Transverse colon (tissue), 4 donors: ENCODE data around the gene CYB561D2. TPM values are rescaled to one million over a fixed set of nuclear protein-coding genes. Genes with fewer than 3 reads are reported as not detected.
A peak's percentile ranks its signal among the peaks of the same experiment; 100 is the strongest.

Source experiments
- DNase-seq: peaks from one replicate; pipeline ENCODE4 v3.0.0-alpha.2; 2019
- H3K27ac ChIP-seq, 4 donors: fragments of 200-600 bp; sonication (generic); 2 replicates each; pipeline ENCODE4 v1.5.1; 2016 to 2018; ENCODE audit warnings: inconsistent platforms in 4 of 4
- H3K27me3 ChIP-seq: fragments of 200-600 bp; sonication (generic); 2 replicates; pipeline ENCODE4 v1.5.1; 2017; ENCODE audit warnings: inconsistent platforms
- H3K36me3 ChIP-seq, 4 donors: fragments of 200-600 bp; sonication (generic); 2 replicates each; pipeline ENCODE4 v1.5.1; 2017 to 2019; ENCODE audit warnings: inconsistent platforms in 4 of 4
- H3K4me1 ChIP-seq, 4 donors: fragments of 200-600 bp; sonication (generic); 2 replicates each; pipeline ENCODE4 v1.5.1; 2017 to 2020; ENCODE audit warnings: inconsistent platforms in 4 of 4
- H3K4me3 ChIP-seq, 4 donors: fragments of 200-600 bp; sonication (generic); 1 replicate in 1 of 4; 2 replicates in 3 of 4; pipeline versions ENCODE4 v1.5.1 to v1.6.1; 2017 to 2019; ENCODE audit warnings: inconsistent platforms in 4 of 4
- H3K9me3 ChIP-seq, 2 donors: fragments of 200-600 bp; sonication (generic); 2 replicates each; pipeline ENCODE4 v1.5.1; 2017 to 2019; ENCODE audit warnings: inconsistent platforms in 2 of 2
- EP300 ChIP-seq: sonication (generic); formaldehyde crosslinking; IDR thresholded peaks from one replicate; pipeline ENCODE4 v1.6.1; 2017; ENCODE audit warnings: antibody characterized with exemption, low read depth
- POLR2A ChIP-seq: fragments of 450-650 bp; IDR thresholded peaks from one replicate; pipeline ENCODE4 v1.6.1; 2016; ENCODE audit warnings: antibody characterized with exemption, mild to moderate bottlenecking, moderate library complexity
- POLR2AphosphoS5 ChIP-seq, 3 donors: sonication (generic); formaldehyde crosslinking; IDR thresholded peaks; one replicate each; pipeline ENCODE4 v1.6.1; 2016; ENCODE audit warnings: antibody characterized with exemption in 3 of 3
- WGBS, 2 donors: methylation state at CpG; one replicate each; pipeline ENCODE4 v1.1.5; 2018; ENCODE audit warnings: low coverage in 1 of 2; 5-methylcytosine and 5-hydroxymethylcytosine counted together
- in situ Hi-C, 4 donors: fragments of 200-750 bp; cut with MboI; loops; one replicate each; pipeline versions ENCODE4 v1.15.0 to v1.15.1; 2017; ENCODE audit warnings: low sequenced_read_pairs in 3 of 4, low pct_ligation_motif_present in 1 of 4, low pct_unique_long_range_greater_than_20kb in 1 of 4
- intact Hi-C: fragments of 100-400 bp; cut with DNase I; formaldehyde crosslinking; loops from one replicate; pipeline ENCODE4 v1.15.1; 2023; ENCODE audit warnings: low total_unique reads
- total RNA-seq, 4 donors: library from RNA; depleted of rRNA; stranded (reverse); fragments of >200 nt; gene quantifications; one replicate each; pipeline ENCODE4 v1.1.0, GENCODE V29; 2016
- TF ChIP-seq, protein P1 (sequence below), 5 experiments: fragments of 200-600 bp in 3 of 5; fragments of 450-650 bp in 2 of 5; sonication (generic) in 3 of 5; IDR thresholded peaks; 1 replicate in 2 of 5; 2 replicates in 3 of 5; pipeline ENCODE4 v1.5.1; 2016 to 2017; ENCODE audit warnings: antibody characterized with exemption in 5 of 5, inconsistent platforms in 3 of 5, mild to moderate bottlenecking in 2 of 5, moderate library complexity in 1 of 5

CYB561D2 gene
- total RNA-seq, 4 donors from 2014 or later: 23.7 to 53.9 (median 35.6) TPM

DNA sequence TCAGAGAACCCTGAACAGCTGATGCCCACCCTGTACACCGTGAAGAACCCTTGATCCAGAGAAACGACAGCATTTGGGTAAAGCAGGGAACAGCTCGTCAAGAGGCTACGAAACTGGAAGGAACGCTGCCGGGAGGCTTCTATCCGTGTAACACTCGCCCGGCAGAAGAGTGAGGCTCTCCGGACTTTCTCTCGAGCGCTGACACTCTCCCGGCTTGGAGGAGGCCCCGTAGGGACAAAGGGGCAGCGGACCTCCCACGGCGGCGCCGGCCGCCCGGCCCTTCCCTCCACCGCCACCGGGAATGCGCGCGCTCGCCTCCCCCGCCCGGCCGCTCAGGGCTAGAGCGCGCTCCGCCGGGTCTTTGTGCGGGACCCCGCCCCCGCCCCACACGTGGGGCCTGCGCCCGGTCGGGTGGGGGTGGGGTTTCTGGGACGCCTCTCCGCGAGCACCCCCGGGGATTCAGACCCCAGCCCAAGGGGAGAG, 29.8 kb upstream of the CYB561D2 start:
- Histone ChIP-seq H3K9me3 (no peaks in the 10 kb centered on the region), H3K4me3 (peak overlapping the region; percentile 67 to 76 (median 74)), H3K27ac (peak overlapping the region; percentile 92 to 94 (median 92)), H3K36me3 (no peaks in the 10 kb centered on the region), H3K27me3 (no peaks in the 10 kb centered on the region), H3K4me1 (peaks cover 34 to 69% (median 60%) of the 10 kb centered on the region in 4 donors)
- intact Hi-C loops (no loop called here), in situ Hi-C loops (no loop called here)
- peak; percentile 82 for DNase-seq
- TF ChIP-seq, protein P1, sequence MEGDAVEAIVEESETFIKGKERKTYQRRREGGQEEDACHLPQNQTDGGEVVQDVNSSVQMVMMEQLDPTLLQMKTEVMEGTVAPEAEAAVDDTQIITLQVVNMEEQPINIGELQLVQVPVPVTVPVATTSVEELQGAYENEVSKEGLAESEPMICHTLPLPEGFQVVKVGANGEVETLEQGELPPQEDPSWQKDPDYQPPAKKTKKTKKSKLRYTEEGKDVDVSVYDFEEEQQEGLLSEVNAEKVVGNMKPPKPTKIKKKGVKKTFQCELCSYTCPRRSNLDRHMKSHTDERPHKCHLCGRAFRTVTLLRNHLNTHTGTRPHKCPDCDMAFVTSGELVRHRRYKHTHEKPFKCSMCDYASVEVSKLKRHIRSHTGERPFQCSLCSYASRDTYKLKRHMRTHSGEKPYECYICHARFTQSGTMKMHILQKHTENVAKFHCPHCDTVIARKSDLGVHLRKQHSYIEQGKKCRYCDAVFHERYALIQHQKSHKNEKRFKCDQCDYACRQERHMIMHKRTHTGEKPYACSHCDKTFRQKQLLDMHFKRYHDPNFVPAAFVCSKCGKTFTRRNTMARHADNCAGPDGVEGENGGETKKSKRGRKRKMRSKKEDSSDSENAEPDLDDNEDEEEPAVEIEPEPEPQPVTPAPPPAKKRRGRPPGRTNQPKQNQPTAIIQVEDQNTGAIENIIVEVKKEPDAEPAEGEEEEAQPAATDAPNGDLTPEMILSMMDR (IDR thresholded peaks at IDR 0.05): no peak
- TF ChIP-seq EP300 (no peak), POLR2A (peak; percentile 72), POLR2AphosphoS5 (IDR thresholded peaks at IDR 0.05) (peak in 1 of 3 donors; percentile 47)
- 1% methylated on average over 32 of the region's 45 CpGs; no CpG with 5 or more reads in 1 of the 2 donors for WGBS, 2 donors

DNA sequence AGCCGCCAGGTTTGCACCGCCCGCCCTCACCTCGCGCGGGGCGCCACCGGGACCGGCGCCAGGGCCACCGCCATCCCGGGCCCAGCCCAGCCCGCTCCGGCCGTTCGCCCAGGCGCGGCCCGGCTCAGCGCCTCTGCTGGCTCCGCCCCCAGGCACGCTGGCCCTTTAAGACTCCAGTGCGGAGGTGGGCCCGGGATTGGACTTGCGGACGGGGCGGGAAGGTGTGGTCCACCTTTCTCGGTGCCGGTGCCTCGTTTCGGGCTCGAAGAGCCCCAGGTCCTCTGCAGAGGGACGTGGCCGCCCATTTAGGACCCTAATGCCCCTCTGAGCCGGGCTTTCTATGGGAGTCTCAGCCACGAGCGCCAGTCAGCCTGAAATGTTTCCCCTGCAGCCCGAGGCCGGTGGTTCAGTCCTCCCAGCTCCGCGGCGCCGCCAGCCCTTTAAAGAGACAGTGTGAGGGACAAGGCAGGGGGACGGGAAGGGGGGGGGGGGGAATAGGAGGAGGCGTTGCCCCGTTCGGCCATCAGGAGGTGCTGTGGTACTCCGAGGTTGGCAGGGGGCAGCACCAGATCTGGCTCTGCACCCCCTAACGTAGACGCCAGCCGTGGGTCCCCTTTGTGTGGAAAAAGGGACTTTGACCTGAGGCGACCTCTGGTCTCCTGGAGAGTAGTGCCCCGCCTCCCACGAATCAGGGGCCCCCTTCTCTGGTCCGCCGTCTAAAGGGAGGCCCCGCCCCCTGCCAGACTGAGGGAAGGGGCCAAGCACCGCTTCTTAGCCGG, 29.1 kb upstream of the CYB561D2 start:
- WGBS, 2 donors: 0% methylated on average over 18 of the region's 59 CpGs; no CpG with 5 or more reads in 1 of the 2 donors

DNA sequence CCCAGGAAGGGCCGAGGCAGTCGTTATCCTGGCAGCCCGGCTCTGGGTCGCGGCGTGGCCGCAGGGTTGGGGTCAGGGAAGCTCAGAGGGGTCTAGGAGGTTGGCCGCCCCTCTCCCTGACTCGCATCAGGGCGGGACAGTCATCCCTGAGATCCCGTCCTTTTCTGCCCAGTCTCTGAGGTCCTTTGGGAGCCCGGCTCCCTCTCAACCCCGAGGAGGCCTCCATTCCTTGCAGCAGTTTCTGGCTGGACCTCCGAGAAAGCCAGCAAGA, 28.6 kb upstream of the CYB561D2 start:
- Histone ChIP-seq H3K27ac (peak overlapping the region; percentile 92 to 94 (median 92)), H3K4me3 (peak overlapping the region; percentile 15 to 76 (median 70)), H3K4me1 (peaks cover 28 to 67% (median 55%) of the 10 kb centered on the region in 4 donors), H3K9me3 (no peaks in the 10 kb centered on the region), H3K27me3 (no peaks in the 10 kb centered on the region), H3K36me3 (no peaks in the 10 kb centered on the region)
- whole genome bisulfite sequencing, 2 donors: 44% methylated on average over 12 of the region's 14 CpGs; no CpG with 5 or more reads in 1 of the 2 donors
- intact Hi-C loops (no loop called here), in situ Hi-C loops (no loop called here)
- TF ChIP-seq POLR2AphosphoS5 (IDR thresholded peaks at IDR 0.05) (no peak), POLR2A (no peak), EP300 (no peak)
- TF ChIP-seq, protein P1 (IDR thresholded peaks at IDR 0.05): no peak
- no peak for DNase-seq

More for the DNA sequence above, 29.1 kb upstream of the CYB561D2 start:
- H3K36me3 ChIP-seq: no peaks in the 10 kb centered on the region
- no peaks in the 10 kb centered on the region for H3K9me3 ChIP-seq
- H3K27me3 ChIP-seq: no peaks in the 10 kb centered on the region
- H3K27ac ChIP-seq: peak overlapping the region; percentile 92 to 94 (median 92)
- H3K4me3 ChIP-seq: peak overlapping the region; percentile 67 to 76 (median 74)
- intact Hi-C loops (no loop called here), in situ Hi-C loops (no loop called here)
- peak; percentile 91 for DNase-seq
- peaks cover 28 to 65% (median 55%) of the 10 kb centered on the region in 4 donors for H3K4me1 ChIP-seq
- TF ChIP-seq, protein P1 (IDR thresholded peaks at IDR 0.05): peak; percentile 44 to 70 (median 53)
- TF ChIP-seq EP300: no peak
- peak in 2 of 3 donors; percentile 52 to 61 for TF ChIP-seq POLR2AphosphoS5 (IDR thresholded peaks at IDR 0.05)

DNA sequence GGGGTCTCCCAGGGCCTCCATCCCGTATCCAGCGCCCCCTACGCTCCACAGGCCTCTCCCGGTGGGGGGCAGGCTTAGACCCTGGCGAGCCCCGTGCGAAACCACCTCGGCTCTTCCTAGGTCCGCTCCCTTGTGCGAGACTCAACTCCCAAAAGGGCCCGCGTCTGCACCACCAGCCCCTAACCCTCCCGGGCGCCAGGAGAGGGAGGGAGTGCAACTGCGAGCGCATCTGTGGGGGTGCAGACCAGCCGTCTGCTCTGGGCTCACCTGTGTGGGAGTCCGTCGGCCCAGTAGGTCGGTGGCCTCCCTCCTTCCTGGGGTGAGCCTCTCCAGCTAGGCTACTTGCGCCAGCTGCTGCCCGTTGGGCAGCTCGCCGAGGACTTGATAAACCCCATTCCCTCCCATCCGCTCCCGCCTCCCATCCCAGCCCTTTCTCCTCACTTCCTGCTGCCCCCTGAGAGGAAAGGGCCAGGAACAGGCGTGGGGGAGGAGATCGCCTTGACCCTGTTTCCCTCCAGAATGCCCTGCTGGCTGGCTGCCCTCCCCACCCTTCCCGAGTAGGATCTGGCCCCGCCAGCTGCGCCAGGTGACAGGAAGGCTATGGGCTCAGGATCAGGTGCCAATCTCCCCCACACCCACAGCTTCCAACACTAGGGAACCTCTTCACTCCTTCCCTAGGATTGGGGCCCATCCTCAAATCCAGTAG, 28.1 kb upstream of the CYB561D2 start, which contains the start of gene HYAL2:
Gene HYAL2, minus strand, starts transcription at position 360 of the 706 bp plus-strand sequence. CDS start 2,256 bp downstream, outside the sequence.
- H3K36me3 ChIP-seq: no peaks in the 10 kb centered on the region
- in situ Hi-C loops: no loop called here
- intact Hi-C loops: no loop called here
- H3K4me3 ChIP-seq: peak within 1 kb of the TSS; percentile 67 to 76 (median 74)
- H3K9me3 ChIP-seq: no peaks in the 10 kb centered on the region
- peak within 1 kb of the TSS; percentile 92 to 94 (median 92) for H3K27ac ChIP-seq
- WGBS, 2 donors: 56% methylated on average over 27 of the region's 31 CpGs; no CpG with 5 or more reads in 1 of the 2 donors
- peaks cover 27 to 67% (median 55%) of the 10 kb centered on the region in 4 donors for H3K4me1 ChIP-seq
- DNase-seq: no peak
- no peaks in the 10 kb centered on the region for H3K27me3 ChIP-seq
- no peak for TF ChIP-seq EP300
- TF ChIP-seq POLR2AphosphoS5 (IDR thresholded peaks at IDR 0.05): peak in 2 of 3 donors; percentile 21 to 24
- TF ChIP-seq, protein P1 (IDR thresholded peaks at IDR 0.05): no peak
- TF ChIP-seq POLR2A: no peak
